HAP-1 (cell line): ENCODE measurements around the gene CCDC186.
"Not testable (repeated sequence)": the region's sequence is repeated elsewhere in the genome, so short reads cannot be mapped to it uniquely, and the experiment has no call there.

Experiments used
- DNase-seq, 2 experiments: peaks; one replicate each; pipeline ENCODE4 v3.0.0-alpha.2; 2016 to 2020; ENCODE audit warnings: low spot score in 2 of 2
- H3K27me3 ChIP-seq: fragments of 250-450 bp; sonication (Bioruptor Pico); 2 replicates; pipeline ENCODE4 v1.5.1; 2020; ENCODE audit warnings: low read depth, mild to moderate bottlenecking, moderate library complexity
- H3K36me3 ChIP-seq: fragments of 250-450 bp; sonication (Bioruptor Pico); replicated peaks from 2 replicates; pipeline ENCODE4 v1.5.1; 2020; ENCODE audit warnings: mild to moderate bottlenecking
- H3K4me1 ChIP-seq: fragments of 250-450 bp; sonication (Bioruptor Pico); 2 replicates; pipeline ENCODE4 v1.5.1; 2020; ENCODE audit warnings: mild to moderate bottlenecking
- H3K4me3 ChIP-seq: fragments of 250-450 bp; sonication (Bioruptor Pico); 2 replicates; pipeline ENCODE4 v1.5.1; 2020; ENCODE audit warnings: mild to moderate bottlenecking, moderate library complexity
- H3K9me3 ChIP-seq: fragments of 250-450 bp; sonication (Bioruptor Pico); 2 replicates; pipeline ENCODE4 v1.5.1; 2020; ENCODE audit warnings: mild to moderate bottlenecking, moderate library complexity
- in situ Hi-C: fragments of 300-500 bp; cut with MboI; formaldehyde crosslinking; loops from 3 replicates; pipeline ENCODE4 v1.14.3; 2020; ENCODE audit warnings: low sequenced_read_pairs, inconsistent platforms, mixed read lengths

Gene CCDC186

DNA sequence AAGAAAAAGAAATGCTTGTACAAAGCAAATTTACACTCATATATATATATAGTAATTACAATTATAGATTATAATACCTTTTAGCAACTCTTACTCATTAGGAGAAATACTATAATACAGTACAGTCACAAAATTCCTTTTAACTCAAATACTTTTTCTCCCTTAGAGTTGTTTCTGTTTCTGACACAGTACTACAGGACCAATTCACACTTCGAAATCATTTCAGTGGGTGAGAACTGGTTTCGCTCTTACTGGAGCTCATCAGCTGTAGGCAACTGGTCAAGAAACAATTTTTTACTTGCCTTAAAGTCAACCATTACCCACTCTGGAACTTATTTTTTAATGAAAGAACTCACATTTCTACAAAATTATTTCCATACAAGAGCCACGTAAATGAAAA lies 6.0 kb downstream of the CCDC186 start:
- in situ Hi-C loops: no loop called here
- no peak for DNase-seq
- Histone ChIP-seq H3K27me3 (no peaks in the 10 kb centered on the region), H3K4me3 (no peak overlapping the region), H3K9me3 (peaks cover 4% of the 10 kb centered on the region; the same call in 1 of the 2 replicates), H3K4me1 (peaks cover 23% of the 10 kb centered on the region), H3K36me3 (no peaks in the 10 kb centered on the region; the same call in 1 of the 2 replicates)

- Histone ChIP-seq H3K9me3 (peaks cover 4% of the 10 kb centered on the region; the same call in 1 of the 2 replicates), H3K4me3 (no peak overlapping the region), H3K4me1 (peaks cover 9% of the 10 kb centered on the region), H3K36me3 (peaks cover 7% of the 10 kb centered on the region), H3K27me3 (no peaks in the 10 kb centered on the region)
- in situ Hi-C loops: no loop called here
- DNase-seq: no peak
These were observed 7.5 kb downstream of the CCDC186 start for GRCh38 chr10:114166494-114166893.

- DNase-seq: peak in 1 of 2 experiments; percentile 33
- in situ Hi-C loops: no loop called here
- Histone ChIP-seq H3K9me3 (peaks cover 4% of the 10 kb centered on the region; the same call in 1 of the 2 replicates), H3K4me1 (peaks cover 9% of the 10 kb centered on the region), H3K27me3 (no peaks in the 10 kb centered on the region), H3K4me3 (no peak overlapping the region), H3K36me3 (peaks cover 7% of the 10 kb centered on the region)
These were observed 8.0 kb downstream of the CCDC186 start for GRCh38 chr10:114166043-114166442.

DNA sequence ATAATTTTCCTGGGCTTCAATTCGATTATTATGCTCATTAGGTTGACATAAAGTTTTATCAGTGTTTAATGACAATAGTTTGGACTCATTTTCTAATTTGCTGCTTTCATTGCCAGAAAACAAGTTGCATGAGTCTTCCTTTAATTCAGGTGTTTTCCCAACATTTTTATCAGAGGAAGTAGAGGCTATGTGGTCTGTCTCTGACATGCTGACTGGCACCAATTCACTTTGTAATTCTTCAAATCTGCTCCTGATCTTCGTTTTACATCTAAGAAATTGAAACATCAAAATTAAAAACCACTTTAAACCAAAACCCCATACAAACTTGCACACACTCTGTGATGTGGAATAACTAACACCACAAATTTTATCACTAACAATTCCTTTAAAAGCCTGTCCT lies 10.9 kb downstream of the CCDC186 start:
- DNase-seq: no peak
- no peaks in the 10 kb centered on the region for H3K9me3 ChIP-seq
- no peak overlapping the region for H3K4me3 ChIP-seq
- H3K36me3 ChIP-seq: peaks cover 7% of the 10 kb centered on the region
- in situ Hi-C loops: no loop called here
- H3K27me3 ChIP-seq: no peaks in the 10 kb centered on the region
- H3K4me1 ChIP-seq: peaks cover 9% of the 10 kb centered on the region

DNA sequence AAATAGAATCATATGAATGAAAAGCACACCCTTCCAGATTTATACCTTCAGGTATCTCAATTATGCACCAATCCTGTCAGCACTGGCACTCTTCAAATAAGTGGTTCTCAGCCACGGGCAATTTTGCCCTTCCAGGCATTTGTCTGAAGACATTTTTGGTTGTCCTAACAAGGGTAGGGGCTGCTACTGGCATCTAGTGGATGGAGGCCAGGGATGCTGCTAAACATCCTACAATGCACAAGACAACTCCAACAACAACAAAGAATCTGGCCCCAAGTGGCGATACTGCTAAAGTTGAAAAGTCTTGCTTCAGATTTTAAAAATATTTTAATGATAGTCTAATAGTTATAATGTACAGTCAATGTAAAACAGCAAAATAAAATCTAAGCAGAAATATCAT lies 16.1 kb downstream of the CCDC186 start:
- Histone ChIP-seq H3K4me1 (no peaks in the 10 kb centered on the region), H3K27me3 (no peaks in the 10 kb centered on the region), H3K36me3 (peaks cover 10% of the 10 kb centered on the region; the same call in 1 of the 2 replicates), H3K4me3 (no peak overlapping the region), H3K9me3 (no peaks in the 10 kb centered on the region)
- no peak for DNase-seq
- in situ Hi-C loops: no loop called here

- H3K4me3 ChIP-seq: no peak overlapping the region
- in situ Hi-C loops: no loop called here
- no peak for DNase-seq
- H3K36me3 ChIP-seq: peaks cover 12% of the 10 kb centered on the region; the same call in 1 of the 2 replicates
- H3K9me3 ChIP-seq: no peaks in the 10 kb centered on the region
- H3K27me3 ChIP-seq: no peaks in the 10 kb centered on the region
- no peaks in the 10 kb centered on the region for H3K4me1 ChIP-seq
These were observed 22.1 kb downstream of the CCDC186 start for GRCh38 chr10:114151892-114152291.

- H3K4me3 ChIP-seq: no peak overlapping the region
- peaks cover 9% of the 10 kb centered on the region; the same call in 1 of the 2 replicates for H3K36me3 ChIP-seq
- no peak for DNase-seq
- no peaks in the 10 kb centered on the region for H3K4me1 ChIP-seq
- no peaks in the 10 kb centered on the region for H3K27me3 ChIP-seq
- in situ Hi-C loops: no loop called here
- H3K9me3 ChIP-seq: no peaks in the 10 kb centered on the region
These were observed 22.5 kb downstream of the CCDC186 start for GRCh38 chr10:114151486-114151885.

DNA sequence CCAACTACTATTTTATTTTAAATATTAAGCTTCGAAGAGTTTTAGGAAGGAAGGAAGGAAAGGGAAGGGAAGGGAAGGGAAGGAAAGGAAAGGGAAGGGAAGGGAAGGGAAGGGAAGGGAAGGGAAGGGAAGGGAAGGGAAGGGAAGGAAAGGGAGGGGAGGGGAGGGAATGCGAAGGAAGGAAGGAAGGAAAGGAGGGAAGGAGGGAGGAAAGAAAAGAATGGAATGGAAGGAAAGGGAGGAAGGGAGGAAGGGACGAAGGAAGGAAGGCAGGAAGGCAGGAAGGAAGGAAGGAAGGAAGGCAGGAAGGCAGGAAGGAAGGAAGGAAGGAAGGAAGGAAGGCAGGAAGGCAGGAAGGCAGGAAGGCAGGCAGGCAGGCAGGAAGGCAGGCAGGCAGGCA lies 24.5 kb downstream of the CCDC186 start:
- in situ Hi-C loops, H3K27me3 ChIP-seq, DNase-seq, H3K4me1 ChIP-seq, H3K9me3 ChIP-seq, H3K4me3 ChIP-seq: not testable (repeated sequence)
- H3K36me3 ChIP-seq: peaks cover 12% of the 10 kb centered on the region; the same call in 1 of the 2 replicates

GRCh38 chr10:114143160-114143559 lies 30.8 kb downstream of the CCDC186 start:
- Histone ChIP-seq H3K9me3 (no peaks in the 10 kb centered on the region), H3K27me3 (no peaks in the 10 kb centered on the region), H3K4me3 (no peak overlapping the region), H3K36me3 (0 out of 2 replicates have a peak, but pooled peaks cover 7% of the 10 kb centered on the region), H3K4me1 (no peaks in the 10 kb centered on the region)
- no peak for DNase-seq
- in situ Hi-C loops: no loop called here

DNA sequence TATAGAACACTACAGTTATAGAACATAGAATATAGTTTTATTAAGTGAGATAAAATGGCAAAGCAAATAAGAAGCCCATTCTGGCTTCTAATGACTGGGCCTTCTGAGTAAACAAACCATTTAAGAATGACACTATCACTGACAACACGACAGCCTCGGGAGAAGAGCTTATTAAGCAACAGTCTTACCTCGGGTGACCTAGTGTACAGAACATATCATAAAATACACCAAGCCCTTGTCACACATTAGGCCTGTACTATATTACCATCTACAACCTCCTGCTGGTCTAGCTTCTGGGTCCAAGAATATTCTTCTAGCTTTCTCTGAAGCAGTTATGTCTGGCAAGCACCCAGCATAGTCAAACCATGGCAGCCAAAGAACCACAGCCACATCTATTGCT lies 32.0 kb downstream of the CCDC186 start:
- H3K36me3 ChIP-seq: 0 out of 2 replicates have a peak, but pooled peaks cover 7% of the 10 kb centered on the region
- no peak for DNase-seq
- H3K9me3 ChIP-seq: no peaks in the 10 kb centered on the region
- no peaks in the 10 kb centered on the region for H3K27me3 ChIP-seq
- in situ Hi-C loops: no loop called here
- no peaks in the 10 kb centered on the region for H3K4me1 ChIP-seq
- H3K4me3 ChIP-seq: no peak overlapping the region

GRCh38 chr10:114140827-114141226 lies 33.2 kb downstream of the CCDC186 start:
- H3K4me1 ChIP-seq, H3K4me3 ChIP-seq, DNase-seq, in situ Hi-C loops, H3K9me3 ChIP-seq, H3K36me3 ChIP-seq, H3K27me3 ChIP-seq: not testable (repeated sequence)

DNA sequence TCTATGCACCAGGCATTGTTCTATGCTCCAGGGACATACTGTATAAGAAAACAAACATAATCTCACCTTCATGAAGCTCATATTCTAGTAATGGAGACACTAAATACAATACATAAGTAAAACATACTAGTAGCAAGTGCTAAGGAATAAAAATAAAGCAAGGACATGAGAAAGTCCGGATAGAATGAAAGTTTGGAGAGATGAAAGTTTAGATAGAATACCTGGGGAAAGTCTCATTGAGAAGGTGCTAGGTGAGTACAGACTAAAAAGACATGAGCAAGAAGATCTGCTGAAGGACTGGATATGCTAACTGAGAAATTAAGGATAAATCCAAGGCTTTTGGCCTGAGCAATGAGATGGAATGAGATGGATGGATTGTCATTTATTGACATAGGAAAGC lies 34.0 kb downstream of the CCDC186 start:
- H3K4me3 ChIP-seq: no peak overlapping the region
- in situ Hi-C loops: no loop called here
- DNase-seq: no peak
- no peaks in the 10 kb centered on the region for H3K9me3 ChIP-seq
- no peaks in the 10 kb centered on the region for H3K4me1 ChIP-seq
- 0 out of 2 replicates have a peak, but pooled peaks cover 7% of the 10 kb centered on the region for H3K36me3 ChIP-seq
- no peaks in the 10 kb centered on the region for H3K27me3 ChIP-seq

DNA sequence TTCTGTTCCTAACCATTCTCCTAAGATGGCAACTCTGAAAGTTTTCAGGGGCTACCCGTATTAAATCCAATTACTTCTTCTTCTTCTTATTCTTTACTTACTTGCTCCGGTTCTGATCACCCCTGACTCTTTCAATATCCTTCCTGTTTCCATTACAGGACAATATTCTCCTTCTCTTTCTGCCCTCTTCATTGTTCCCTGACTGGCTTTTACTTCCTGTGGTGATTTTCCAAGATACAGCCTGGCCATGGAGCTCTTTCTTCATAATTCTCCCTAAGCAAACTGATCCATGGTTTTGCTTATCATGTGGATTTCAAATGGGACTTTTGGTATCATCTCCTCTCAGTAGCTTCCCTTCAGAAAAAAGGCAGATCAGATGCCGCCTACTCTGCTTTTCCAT lies 35.4 kb downstream of the CCDC186 start:
- Histone ChIP-seq H3K4me1 (no peaks in the 10 kb centered on the region), H3K36me3 (peaks cover 11% of the 10 kb centered on the region), H3K4me3 (no peak overlapping the region), H3K9me3 (no peaks in the 10 kb centered on the region), H3K27me3 (no peaks in the 10 kb centered on the region)
- in situ Hi-C loops: no loop called here
- DNase-seq: no peak

DNA sequence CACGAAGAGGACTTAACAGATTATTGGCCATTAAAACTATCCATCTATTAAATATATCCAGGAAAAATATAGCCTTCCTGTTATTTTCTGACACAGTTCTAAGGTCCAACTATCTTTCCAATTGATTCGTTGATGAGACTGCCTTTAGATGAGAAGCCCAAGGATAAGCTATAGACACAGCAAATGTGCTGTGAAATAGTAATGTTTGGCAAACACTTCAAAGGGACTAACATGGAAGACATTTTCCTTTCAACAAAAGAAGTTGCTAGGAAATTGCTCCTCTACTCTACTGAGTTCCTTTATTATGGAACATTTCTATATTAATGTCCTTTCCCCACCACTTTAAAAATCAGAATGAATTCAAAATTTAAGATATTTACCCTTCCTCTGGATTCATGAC lies 38.5 kb downstream of the CCDC186 start:
- H3K36me3 ChIP-seq: peaks cover 22% of the 10 kb centered on the region
- H3K27me3 ChIP-seq: no peaks in the 10 kb centered on the region
- H3K4me3 ChIP-seq: no peak overlapping the region
- no peaks in the 10 kb centered on the region for H3K4me1 ChIP-seq
- no peaks in the 10 kb centered on the region for H3K9me3 ChIP-seq
- DNase-seq: no peak
- in situ Hi-C loops: no loop called here

DNA sequence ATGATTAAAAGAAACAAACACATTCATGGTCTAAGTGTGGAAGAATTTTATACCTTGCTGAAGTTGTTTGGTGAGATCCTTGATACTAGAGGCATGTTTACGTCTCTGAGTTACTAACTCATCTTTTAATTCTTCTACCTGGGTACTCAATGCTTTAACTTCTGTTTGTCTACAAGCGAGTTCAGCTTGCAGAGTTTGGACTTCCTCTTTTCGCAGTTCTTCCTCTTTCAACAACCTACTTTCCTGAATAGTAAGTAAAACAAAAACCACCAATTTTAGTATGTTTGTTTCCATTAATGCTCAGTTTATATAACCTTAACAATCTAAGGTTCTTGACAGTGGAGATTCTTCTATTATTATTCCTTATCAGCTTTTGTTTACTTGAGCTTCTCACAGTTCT lies 42.9 kb downstream of the CCDC186 start:
- no peak overlapping the region for H3K4me3 ChIP-seq
- no peaks in the 10 kb centered on the region for H3K4me1 ChIP-seq
- in situ Hi-C loops: no loop called here
- peaks cover 26% of the 10 kb centered on the region for H3K36me3 ChIP-seq
- no peaks in the 10 kb centered on the region for H3K27me3 ChIP-seq
- no peaks in the 10 kb centered on the region for H3K9me3 ChIP-seq
- DNase-seq: no peak
